ENCODE data around the gene STARD10. TPM values are rescaled to one million over a fixed set of nuclear protein-coding genes. Genes with fewer than 3 reads are reported as not detected.

Gene STARD10
- total RNA-seq, 1 experiment from 2014 or later = 58.4 TPM

DNA sequence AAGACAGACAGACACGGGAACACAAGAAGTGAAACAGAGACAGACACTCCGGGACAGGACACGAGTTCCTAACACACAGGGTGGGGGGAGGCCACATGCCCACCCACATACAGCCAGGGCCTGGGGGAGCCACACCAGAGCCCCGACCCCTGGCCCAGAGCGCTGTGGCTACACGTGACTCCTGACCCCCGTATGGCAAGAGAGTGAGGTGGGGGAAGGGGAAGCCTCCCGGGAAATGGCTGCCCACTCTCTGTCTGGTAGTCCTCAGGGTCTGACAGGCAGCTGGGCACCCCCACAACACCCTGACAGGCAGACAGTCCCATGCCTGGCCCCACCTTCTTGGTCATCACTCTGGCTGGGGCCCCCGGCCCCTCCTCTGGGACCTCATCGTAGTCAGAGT, 81.0 kb downstream of the STARD10 start:
- ChIA-PET CTCF (no interaction called here), RAD21 (ENCODE audit: low non-redundant PET in 1 of 2, low total read pairs in 2 of 2, uncharacterized antibody in 2 of 2, unreplicated experiment in 2 of 2) (no interaction called here), POLR2A (no interaction called here)
- intact Hi-C loops (cut with micrococcal nuclease) = no loop called here
- Histone ChIP-seq H3K79me2 (ENCODE audit: insufficient read depth, low read length) (no peaks in the 10 kb centered on the region), H4K20me1 (ENCODE audit: insufficient read depth) (no peaks in the 10 kb centered on the region), H3K9me2 (ENCODE audit: insufficient read depth) (no peaks in the 10 kb centered on the region), H2AFZ (ENCODE audit: low read depth, low read length, poor library complexity, severe bottlenecking) (no peak overlapping the region), H3K9ac (ENCODE audit: low read length) (no peak overlapping the region), H3K27me3 (ENCODE audit: insufficient read depth, low read length) (no peaks in the 10 kb centered on the region), H3K4me3 (replicated peaks in 1 of 2; ENCODE audit: low read depth in 1 of 2, low read length in 2 of 2) (no peak overlapping the region), H3K4me2 (ENCODE audit: low read length) (no peak overlapping the region), H3K4me1 (ENCODE audit: control insufficient read depth in 1 of 2, insufficient read depth in 2 of 2, low read length in 2 of 2) (no peaks in the 10 kb centered on the region), H3K27ac (ENCODE audit: low read depth, low read length) (no peak overlapping the region), H3K36me3 (ENCODE audit: control insufficient read depth in 1 of 2, insufficient read depth in 2 of 2, low read length in 2 of 2) (peaks cover 0 to 10% of the 10 kb centered on the region in 2 experiments; a peak in 2 of 4 replicates), H3K9me3 (ENCODE audit: control insufficient read depth in 1 of 2, insufficient read depth in 1 of 2, low read depth in 1 of 2, low read length in 2 of 2) (no peaks in the 10 kb centered on the region)
- BruUV-seq (replicated peaks) = no TSS peak
- DNase-seq (ENCODE audit: low read depth, low spot score) (no peak), ATAC-seq (no peak)
- TF ChIP-seq SRF (IDR thresholded peaks at IDR 0.05; ENCODE audit: low read depth) = no peak
- TF ChIP-seq POLR2A (IDR thresholded peaks at IDR 0.05; ENCODE audit: borderline replicate concordance, extremely low read depth, insufficient read depth, insufficient read length) = no peak

DNA sequence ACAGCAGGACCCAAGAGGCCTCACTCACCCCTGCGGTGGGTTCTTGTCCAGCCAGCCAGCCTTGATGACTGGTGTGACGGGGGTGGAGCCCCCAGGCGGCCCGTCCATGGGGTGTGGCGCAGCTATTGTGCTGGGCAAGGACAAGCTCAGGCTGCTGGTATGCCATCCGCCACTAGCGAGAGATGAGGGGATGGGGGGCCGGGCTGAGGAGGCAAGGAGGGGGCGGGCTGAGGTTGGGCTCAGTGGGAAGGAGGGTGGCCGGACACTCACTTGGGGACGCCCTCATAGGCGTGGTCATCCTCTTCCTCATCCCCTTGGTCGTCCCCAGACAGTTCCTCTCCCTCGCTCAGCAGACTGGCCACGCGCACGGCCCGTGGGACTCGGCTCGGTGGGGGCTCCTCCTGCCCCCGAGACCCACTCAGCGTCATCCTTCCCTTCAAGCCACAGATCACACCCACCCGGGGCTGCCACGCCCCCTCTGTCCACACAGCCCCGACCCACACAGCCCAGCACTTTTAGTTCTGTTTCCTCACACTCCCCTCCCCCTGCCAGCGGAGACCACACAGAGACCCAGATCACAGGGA, 81.6 kb downstream of the STARD10 start:
- H3K27me3 ChIP-seq (ENCODE audit: insufficient read depth, low read length) = no peaks in the 10 kb centered on the region
- H2AFZ ChIP-seq (ENCODE audit: low read depth, low read length, poor library complexity, severe bottlenecking) = no peak overlapping the region
- H3K9me3 ChIP-seq (ENCODE audit: control insufficient read depth in 1 of 2, insufficient read depth in 1 of 2, low read depth in 1 of 2, low read length in 2 of 2) = no peaks in the 10 kb centered on the region
- TF ChIP-seq ELF1 (IDR thresholded peaks at IDR 0.05; ENCODE audit: borderline replicate concordance, low read depth) (no peak), CBX3 (IDR thresholded peaks at IDR 0.05; ENCODE audit: low read depth) (no peak), SIN3A (IDR thresholded peaks at IDR 0.05; ENCODE audit: low read depth) (no peak), POLR2AphosphoS5 (IDR thresholded peaks at IDR 0.05; ENCODE audit: low read depth, low read length) (no peak), POLR2A (IDR thresholded peaks at IDR 0.05; ENCODE audit: borderline replicate concordance, extremely low read depth, insufficient read depth, insufficient read length) (no peak), TCF7L2 (IDR thresholded peaks at IDR 0.05; ENCODE audit: borderline replicate concordance, extremely low read depth, insufficient read depth, insufficient read length) (no peak), FOSL1 (IDR thresholded peaks at IDR 0.05; ENCODE audit: low read depth) (no peak), RAD21 (IDR thresholded peaks at IDR 0.05; ENCODE audit: low read depth) (no peak), CEBPB (IDR thresholded peaks at IDR 0.05; ENCODE audit: low read depth) (no peak), EZH2 (IDR thresholded peaks at IDR 0.05) (no peak), JUND (IDR thresholded peaks at IDR 0.05) (no peak), SRF (IDR thresholded peaks at IDR 0.05; ENCODE audit: low read depth) (no peak), ZNF274 (IDR thresholded peaks at IDR 0.05; ENCODE audit: low read depth, low read length) (no peak), YY1 (IDR thresholded peaks at IDR 0.05; ENCODE audit: extremely low read depth, insufficient replicate concordance, low read depth, low read length) (no peak)
- TF ChIP-seq, protein P1, sequence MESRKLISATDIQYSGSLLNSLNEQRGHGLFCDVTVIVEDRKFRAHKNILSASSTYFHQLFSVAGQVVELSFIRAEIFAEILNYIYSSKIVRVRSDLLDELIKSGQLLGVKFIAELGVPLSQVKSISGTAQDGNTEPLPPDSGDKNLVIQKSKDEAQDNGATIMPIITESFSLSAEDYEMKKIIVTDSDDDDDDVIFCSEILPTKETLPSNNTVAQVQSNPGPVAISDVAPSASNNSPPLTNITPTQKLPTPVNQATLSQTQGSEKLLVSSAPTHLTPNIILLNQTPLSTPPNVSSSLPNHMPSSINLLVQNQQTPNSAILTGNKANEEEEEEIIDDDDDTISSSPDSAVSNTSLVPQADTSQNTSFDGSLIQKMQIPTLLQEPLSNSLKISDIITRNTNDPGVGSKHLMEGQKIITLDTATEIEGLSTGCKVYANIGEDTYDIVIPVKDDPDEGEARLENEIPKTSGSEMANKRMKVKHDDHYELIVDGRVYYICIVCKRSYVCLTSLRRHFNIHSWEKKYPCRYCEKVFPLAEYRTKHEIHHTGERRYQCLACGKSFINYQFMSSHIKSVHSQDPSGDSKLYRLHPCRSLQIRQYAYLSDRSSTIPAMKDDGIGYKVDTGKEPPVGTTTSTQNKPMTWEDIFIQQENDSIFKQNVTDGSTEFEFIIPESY (IDR thresholded peaks at IDR 0.05; ENCODE audit: extremely low read depth, insufficient replicate concordance, low read length) = no peak
- TF ChIP-seq, protein P2, sequence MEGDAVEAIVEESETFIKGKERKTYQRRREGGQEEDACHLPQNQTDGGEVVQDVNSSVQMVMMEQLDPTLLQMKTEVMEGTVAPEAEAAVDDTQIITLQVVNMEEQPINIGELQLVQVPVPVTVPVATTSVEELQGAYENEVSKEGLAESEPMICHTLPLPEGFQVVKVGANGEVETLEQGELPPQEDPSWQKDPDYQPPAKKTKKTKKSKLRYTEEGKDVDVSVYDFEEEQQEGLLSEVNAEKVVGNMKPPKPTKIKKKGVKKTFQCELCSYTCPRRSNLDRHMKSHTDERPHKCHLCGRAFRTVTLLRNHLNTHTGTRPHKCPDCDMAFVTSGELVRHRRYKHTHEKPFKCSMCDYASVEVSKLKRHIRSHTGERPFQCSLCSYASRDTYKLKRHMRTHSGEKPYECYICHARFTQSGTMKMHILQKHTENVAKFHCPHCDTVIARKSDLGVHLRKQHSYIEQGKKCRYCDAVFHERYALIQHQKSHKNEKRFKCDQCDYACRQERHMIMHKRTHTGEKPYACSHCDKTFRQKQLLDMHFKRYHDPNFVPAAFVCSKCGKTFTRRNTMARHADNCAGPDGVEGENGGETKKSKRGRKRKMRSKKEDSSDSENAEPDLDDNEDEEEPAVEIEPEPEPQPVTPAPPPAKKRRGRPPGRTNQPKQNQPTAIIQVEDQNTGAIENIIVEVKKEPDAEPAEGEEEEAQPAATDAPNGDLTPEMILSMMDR (IDR thresholded peaks at IDR 0.05 in 2 of 3, conservative IDR thresholded peaks at IDR 0.05 in 1 of 3; ENCODE audit: borderline replicate concordance in 1 of 3, insufficient read depth in 1 of 3, low read depth in 2 of 3, low read length in 2 of 3) = no peak
- TF ChIP-seq, protein P3, sequence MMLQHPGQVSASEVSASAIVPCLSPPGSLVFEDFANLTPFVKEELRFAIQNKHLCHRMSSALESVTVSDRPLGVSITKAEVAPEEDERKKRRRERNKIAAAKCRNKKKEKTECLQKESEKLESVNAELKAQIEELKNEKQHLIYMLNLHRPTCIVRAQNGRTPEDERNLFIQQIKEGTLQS (IDR thresholded peaks at IDR 0.05) = no peak
- no TSS peak for BruUV-seq (replicated peaks)
- intact Hi-C loops (cut with micrococcal nuclease) = no loop called here
- H3K27ac ChIP-seq (ENCODE audit: low read depth, low read length) = no peak overlapping the region
- H3K79me2 ChIP-seq (ENCODE audit: insufficient read depth, low read length) = no peaks in the 10 kb centered on the region
- no peaks in the 10 kb centered on the region for H3K4me1 ChIP-seq (ENCODE audit: control insufficient read depth in 1 of 2, insufficient read depth in 2 of 2, low read length in 2 of 2)
- RAD21 ChIA-PET (ENCODE audit: low non-redundant PET in 1 of 2, low total read pairs in 2 of 2, uncharacterized antibody in 2 of 2, unreplicated experiment in 2 of 2) = no interaction called here
- H3K4me3 ChIP-seq (replicated peaks in 1 of 2; ENCODE audit: low read depth in 1 of 2, low read length in 2 of 2) = no peak overlapping the region
- DNase-seq (ENCODE audit: low read depth, low spot score) (no peak), ATAC-seq (no peak)
- POLR2A ChIA-PET = no interaction called here
- no peak overlapping the region for H3K9ac ChIP-seq (ENCODE audit: low read length)
- H3K4me2 ChIP-seq (ENCODE audit: low read length) = no peak overlapping the region
- CTCF ChIA-PET = interaction anchor here (0.6 kb wide), 1 partner anchor 466 kb away, joined by 5 read pairs; no protein-coding TSS in a partner anchor
- H3K9me2 ChIP-seq (ENCODE audit: insufficient read depth) = no peaks in the 10 kb centered on the region
- H3K36me3 ChIP-seq (ENCODE audit: control insufficient read depth in 1 of 2, insufficient read depth in 2 of 2, low read length in 2 of 2) = peaks cover 0 to 10% of the 10 kb centered on the region in 2 experiments; a peak in 2 of 4 replicates
- no peaks in the 10 kb centered on the region for H4K20me1 ChIP-seq (ENCODE audit: insufficient read depth)

All from HCT116 (cell line).